ENCODE results near the gene ITPK1.
"Not testable (repeated sequence)": the region's sequence is repeated elsewhere in the genome, so short reads cannot be mapped to it uniquely, and the experiment has no call there.

ITPK1 gene

DNA sequence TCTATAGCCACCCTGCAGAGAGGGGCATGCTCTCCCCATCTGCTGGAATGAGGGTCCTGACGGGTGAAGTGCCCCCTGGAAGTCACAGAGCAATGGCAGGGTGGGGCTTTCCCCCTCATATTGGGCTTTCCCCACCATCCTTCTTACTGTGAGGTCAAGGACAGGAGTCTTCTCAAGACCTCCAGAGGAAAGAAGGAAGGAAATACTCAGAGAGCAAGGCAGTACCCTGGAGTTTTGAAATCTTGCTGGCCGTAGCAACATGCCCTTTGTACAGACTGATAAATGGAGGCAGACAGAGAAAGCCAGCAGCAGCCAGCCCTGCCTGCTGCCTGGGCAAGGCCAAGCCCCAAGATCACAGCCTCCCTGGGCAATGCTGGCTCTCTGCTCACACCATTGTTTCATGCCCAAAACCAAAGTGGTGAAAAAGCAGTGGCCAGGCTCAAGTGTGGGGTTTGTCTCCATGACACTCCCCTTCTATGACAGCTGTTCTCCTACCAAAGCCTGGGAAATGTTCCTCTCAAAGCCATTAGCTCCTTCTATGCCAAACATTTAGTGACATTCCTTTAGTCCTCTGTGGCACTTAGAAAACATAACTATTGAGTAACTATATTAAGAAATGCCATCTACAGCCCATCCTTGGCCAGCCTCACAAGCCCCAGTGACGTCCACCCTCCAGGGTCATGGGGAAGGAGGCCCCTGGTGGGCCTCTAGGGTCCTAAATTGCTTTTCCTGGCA, 13.2 kb upstream of the ITPK1 start:
- DNase-seq: no peak

DNA sequence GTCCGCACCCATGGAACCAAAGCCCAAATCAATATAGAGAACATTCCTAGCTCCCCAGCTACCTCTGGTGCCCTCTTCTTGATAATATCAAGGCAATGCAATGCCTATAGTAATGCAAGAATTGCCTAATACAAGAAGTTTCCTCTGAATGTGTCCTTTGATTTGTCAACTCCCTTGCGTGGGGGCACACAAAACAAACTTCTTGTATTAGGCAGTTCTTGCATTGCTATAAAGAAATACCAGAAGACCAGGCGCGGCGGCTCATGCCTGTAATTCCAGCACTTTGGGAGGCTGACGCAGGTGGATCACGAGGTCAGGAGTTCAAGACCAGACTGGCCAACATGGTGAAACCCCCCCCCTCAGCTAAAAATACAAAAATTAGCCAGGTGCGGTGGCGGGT, 10.4 kb upstream of the ITPK1 start:
- DNase-seq: no peak

DNA sequence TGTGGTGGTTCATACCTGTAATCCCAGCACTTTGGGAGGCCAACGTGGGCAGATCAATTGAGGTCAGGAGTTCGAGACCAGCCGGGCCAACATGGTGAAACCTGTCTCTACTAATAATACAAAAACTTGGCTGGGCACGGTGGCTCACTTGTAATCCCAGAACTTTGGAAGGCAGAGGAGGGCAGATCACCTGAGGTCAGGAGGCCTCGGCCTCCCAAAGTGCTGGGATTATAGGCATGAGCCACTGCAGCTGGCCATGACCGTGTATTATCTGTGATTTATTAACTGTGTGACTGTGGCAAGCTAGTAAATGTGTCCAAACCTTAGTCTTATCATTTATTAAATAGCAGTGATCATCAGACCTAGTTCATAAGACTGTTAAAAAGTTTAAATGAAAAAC, 7.1 kb upstream of the ITPK1 start:
- no peak for DNase-seq

DNA sequence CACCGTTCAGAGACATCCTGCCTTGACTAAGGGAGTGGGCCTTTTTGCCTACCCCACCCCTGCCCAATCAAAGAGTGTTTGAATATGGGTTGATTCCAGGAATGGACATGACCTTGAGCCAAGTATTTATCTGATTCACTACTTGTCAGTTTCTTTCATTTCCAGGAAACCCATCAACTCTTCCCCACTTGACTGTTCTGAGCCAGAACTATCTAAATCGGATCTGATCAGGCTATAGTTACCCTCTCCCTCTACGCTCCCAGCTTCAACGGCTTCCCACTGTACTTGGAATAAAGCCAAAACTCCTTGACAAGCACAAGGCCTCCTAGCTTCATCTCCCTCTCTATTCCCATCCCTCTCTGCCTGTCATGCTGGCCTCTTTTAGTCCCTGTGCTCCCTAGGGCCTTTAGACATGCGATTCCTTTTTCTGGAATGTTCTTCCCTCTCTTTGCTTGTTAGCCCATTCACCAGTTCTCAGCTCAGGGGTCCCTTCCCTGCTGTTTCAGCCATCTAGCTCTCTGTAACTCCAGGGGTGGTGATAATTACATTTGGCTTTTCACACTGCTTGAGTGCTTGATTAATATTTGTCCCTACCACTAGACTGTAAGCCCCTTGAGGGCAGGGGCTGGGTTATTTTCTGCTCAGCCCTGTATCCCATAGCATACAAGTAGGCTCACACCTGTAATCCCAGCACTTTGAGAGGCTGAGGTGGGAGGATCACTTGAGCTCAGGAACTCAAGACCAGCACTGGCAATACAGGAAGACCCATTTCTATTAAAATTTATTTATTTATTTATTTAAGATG, 5.5 kb upstream of the ITPK1 start:
- DNase-seq: no peak

DNA sequence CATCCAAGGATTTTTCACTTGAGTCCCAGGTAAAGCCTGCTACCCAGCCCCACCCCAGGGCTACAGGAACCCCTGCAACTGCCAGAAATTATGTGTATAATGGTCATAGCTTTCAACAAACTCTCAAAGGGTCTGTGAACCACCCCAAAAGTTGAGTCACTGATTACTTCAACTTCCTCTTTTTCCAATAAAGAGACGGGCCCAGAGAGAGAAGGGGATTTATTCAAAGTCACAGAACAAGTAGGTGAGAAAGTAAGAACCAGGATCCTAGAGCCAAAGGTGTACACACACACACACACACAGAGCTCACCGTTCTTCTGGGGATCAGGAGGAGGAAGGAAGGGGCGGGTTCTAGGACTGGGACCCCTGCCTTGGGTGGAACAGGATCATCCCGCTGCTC, 4.8 kb upstream of the ITPK1 start:
- no peak for DNase-seq

DNA sequence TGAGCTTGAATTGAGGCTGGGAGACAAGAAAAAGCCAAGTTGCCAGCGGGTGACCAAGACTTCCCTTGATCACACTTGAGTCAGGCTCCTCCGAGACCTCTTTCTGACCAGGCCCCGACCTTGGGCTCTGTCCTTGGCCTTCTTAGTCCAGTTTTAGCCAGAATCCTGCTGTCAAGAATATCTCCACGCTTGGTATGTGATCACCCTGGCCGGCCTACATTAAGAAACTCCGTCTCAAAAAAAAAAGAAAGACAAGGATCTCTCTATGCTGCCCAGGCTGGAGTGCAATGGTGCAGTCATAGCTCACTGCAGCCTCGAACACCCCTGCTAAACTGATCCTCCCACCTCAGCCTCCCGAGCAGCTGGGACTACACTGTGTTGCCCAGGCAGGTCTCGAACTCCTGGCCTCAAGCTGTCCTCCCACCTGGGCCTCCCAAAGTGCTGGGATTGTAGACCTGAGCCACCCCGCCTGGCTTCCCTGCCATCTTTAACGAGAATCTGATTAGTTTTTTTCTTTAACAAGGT, 1.0 kb upstream of the ITPK1 start:
- DNase-seq: no peak

DNA sequence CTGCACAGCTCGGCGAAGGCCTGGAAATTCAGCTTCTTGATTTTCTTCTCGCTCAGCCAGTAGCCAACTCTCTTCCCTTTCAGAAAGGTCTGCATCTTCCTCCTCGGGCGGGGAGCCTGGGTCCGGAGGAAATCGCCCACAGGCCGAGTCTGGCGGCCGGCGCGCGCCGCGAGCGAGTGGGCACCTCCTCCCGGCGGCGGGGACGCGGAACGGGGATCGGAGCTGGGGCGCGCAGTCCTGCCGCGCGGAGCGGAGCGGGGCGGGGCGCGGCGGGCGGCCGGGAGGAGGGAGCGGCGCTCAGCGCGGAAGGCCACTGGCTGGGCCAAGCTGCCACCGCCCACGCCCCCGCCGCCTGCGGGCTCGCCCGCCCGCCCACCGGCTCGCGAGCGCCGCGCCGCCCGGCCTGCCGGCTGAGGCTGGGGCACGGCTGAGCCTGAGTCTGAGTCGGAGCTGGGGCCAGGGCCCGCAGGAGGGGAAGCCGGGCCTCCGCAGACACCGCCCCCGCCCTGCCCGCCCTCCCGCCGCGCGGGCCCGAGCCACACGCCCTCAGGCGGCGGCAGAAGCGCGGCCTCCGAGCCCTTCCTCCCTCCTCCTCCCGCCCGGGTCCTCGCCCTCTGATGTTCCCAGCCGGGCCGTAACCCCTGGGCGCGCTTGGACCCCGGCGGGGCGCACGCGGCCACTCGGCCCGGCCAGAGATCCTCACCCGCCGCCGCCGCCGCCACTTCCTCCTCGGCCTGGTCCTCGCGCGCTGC, 480 bp downstream of the ITPK1 start:
- peak; percentile 91 for DNase-seq

DNA sequence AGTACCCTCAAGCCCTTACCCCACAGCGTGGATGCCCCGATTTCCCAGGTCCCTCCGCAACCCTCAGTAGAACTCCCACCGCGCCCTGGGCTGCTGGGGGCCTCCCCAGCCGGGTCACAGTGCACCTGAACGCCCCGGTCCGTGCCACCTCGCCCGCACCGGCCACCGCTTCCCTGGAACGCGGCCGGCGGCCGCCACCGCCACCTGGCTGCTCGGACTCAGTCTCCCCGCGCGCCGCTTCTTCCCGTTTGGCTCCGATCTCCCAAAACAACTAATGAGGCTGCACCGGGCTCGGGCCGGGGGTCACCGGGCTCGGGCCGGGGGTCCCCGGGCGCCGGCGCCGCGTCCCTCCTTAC, 1.0 kb downstream of the ITPK1 start:
- DNase-seq: no peak

DNA sequence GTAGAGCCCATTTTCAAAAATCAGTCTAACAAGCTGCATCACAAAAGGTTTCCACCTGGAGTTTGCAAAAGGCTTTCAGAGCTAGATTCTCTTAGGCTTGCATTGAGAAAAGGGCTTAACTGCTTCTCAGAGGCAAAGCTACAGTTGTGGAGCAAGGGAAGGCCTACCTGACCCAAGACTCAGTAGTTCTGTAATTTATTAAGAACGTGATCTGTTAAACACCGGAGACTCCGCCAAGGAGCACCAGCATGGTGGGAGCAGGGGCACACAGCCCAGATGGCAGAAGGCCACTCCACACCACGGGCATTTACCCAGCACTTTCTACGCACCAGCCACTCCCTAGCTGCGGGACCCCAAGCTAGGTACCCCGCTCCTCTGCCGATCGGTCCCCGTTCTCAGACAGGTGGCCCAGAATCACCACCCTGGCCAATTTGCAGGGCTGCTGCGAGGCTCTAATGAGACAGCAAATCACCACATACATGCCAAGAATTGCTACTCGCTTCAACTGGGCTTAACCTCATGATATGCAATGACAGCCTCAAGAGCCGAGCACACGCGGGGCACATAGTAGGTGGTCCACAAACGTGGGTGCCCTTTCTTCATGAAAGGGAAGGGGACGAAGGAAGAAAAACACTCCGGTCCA, 1.5 kb downstream of the ITPK1 start:
- no peak for DNase-seq

DNA sequence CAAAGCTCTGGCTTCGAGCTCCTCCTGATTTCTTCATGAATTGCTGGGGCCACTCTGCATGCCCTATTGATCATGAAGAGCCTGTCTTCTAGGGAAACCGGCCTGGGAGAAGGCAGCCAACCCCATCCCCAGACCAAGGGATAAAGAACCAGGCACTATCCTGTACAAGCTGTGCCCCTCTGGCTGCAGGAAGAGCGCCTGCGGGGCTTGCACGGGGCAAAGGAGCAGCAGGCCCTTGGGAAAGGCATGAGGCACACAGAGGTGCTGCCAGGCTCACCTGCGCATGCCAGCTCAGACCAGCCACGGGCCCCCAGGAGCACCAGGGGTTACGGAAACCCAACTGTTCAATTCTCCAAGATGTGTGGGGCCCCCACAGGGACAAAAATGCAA, 2.1 kb downstream of the ITPK1 start:
- no peak for DNase-seq

DNA sequence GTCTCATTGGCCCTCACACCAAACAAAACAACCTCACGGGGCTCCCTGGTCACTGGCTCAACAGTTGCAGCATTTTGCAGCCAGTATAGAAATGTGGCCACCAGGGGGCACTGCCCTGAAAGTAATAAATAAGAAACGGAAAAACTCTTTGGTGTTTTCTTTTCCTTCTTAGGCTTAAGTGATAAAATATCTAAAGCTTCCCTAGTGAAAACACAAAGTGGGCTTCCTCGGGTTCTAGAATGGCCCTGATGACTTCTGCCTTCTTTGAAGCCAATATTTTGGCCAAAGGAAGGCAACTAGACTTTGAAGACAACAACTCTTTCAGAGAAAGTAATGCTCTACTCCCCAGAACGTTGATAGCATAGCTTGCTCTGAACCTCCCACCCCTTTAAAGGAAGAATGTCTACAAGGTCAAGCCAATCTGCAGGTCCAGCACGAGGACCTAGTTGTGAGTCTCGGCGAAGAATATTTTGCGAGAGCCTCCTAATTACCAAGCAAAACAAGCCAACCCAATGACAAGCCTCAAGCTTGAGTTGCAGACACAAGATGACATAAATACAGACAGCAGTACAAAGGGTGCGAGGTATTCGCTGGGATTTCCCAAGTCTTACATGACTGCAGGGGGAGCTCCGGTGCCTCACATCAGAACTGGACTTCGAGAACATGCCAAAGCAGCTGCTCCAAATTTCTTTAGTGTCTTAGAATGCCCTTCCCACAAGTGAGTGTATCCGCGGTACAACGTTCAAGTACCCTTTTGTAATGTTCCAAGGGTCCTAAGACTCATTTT, 2.6 kb downstream of the ITPK1 start:
- peak; percentile 56 for DNase-seq

DNA sequence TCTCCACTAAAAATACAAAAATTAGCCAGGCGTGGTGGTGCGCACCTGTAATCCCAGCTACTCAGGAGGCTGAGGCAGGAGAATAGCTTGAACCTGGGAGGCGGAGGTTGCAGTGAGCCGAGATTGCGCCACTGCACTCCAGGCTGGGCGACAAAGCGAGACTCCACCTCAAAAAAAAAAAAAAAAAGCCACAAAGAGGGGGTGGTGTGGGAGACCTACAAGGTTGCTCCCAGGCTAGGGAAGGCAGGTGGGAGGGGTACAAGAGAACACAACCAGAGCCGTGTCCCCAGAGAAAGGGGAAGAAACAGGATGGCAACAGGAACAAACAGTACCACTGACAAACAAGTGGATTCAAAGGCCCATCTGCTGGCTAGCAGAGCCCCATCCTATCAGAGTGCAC, 4.2 kb downstream of the ITPK1 start:
- DNase-seq: not testable (repeated sequence)

DNA sequence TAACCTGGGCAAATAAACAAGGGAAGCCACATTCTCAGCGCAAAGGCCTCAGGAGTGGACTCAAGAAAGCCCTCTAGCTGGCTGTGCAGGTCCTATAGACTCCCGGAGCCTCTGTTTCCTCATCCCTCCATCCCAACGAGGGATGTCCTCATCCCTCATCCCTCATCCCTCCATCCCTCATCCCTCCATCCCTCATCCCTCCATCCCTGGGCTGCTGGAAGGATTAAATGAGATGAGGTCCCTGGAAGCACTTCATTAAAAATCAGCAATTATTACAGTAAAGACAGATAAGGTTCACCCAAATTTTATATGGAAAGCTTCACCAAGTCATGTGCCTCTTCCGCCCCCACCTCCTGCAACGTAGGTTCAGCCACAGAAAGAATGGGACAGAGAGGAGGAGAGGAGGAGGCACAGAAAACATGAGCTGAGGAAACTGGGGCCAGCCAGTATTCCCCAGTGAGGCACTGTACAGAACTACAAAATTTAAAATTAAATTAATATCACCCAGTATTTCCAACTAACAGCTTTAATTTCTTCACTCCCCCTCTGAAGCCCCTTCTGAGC, 4.8 kb downstream of the ITPK1 start:
- no peak for DNase-seq

DNA sequence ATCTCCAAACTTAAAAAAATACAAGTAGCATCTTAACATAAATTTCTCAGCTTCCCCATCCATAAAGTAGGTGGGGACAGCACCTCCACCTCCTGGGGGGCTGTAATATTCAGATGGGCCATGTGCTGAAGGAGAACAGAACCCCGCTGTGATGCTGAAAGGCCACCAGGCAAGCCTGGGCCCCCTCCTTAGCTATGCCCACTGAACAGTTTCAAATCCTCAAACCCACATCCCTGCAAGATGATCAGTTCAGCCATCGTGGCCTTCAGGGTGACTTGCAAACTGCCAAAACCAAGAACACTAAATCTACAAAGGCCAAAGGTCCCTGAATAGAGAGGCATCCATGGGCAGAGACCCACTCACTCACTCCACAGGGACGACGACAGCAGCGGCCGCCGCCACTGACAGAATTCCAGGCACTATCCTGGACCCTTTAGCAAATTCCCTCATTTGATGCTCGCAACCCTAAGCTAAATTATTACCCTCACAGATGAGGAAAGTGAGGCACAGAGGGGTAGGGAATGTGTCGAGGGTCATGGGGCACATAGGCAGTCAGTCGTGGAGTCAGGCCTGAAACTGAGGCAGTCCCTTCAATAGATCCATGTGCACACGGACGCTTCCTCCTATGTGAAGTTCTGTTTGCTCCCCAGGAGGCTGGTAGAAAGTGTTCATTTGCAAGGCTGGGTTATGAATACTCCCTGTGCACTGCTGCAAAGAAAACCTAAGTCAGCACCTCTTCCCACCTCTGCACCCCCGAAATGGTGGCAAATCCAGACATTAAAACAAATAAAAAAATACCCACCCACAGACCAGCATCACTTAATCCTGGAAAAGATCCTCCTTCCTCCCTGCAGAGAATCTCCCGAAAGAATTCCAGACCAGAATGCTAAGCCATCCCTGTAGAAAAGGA, 5.9 kb downstream of the ITPK1 start:
- no peak for DNase-seq

DNA sequence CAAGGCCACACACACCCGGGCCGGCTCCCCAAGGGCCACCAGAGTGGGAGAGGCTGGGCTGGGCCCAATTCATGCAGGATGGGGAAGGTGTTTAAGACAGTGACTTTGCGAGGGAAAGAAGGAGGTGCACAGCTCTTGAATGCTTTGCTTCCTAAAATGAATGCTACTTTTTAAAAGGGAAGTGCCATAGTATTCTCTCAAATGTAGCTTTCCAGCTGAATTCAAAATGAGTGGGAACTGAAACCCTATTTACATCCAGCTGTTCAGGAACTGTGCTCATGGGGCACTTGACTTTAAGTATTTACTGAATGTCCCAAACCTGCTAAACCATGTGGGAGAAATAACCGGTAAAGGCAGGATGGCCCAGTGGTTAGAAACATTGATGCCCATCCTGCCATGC, 7.6 kb downstream of the ITPK1 start:
- DNase-seq: no peak

DNA sequence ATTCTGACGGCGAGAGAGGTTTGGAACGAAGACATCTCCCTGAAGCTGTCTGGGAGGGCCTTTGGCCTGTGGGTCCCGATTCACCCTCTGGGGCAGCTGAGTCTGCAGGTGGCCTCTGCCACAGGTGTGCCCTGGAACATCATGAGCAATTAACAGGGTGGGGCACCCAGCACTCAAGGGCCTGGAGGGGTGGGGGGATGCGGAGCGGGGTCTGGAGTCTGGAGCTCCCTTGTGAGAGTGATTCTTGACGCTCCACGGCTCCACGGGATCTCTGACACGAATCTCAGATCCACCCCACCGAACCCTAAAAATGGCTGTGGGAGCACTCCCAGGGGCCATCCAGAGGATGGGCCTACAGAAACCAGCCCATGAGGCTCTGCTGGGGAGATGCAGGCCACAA, 8.3 kb downstream of the ITPK1 start:
- DNase-seq: no peak

DNA sequence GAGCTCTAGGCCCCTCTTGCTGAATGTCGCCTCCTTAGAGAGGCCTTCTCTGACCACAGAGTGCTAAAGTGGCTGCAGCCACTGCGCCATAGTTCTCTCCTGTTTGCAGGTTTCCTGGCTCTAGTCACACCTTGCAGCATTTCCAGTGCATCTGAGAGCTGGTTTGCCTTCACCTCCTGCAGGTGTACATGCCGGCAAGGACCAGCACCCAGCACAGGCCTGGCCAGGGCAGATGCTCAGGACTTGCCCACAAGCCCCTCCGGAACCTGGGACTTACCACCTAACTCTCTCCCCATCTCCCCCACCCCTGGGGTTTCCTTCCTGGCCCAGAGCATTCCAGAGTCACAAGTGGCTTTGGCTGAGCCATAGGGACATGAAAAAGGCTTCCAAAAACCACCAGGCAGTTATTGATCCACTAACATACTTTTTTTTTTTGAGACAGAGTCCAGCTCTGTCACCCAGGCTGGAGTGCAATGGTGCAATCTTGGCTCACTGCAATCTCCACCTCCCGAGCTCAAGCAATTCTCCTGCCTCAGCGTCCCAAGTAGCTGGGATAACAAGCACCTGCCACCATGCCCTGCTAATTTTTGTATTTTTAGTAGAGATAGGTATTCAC, 9.1 kb downstream of the ITPK1 start:
- DNase-seq: no peak

DNA sequence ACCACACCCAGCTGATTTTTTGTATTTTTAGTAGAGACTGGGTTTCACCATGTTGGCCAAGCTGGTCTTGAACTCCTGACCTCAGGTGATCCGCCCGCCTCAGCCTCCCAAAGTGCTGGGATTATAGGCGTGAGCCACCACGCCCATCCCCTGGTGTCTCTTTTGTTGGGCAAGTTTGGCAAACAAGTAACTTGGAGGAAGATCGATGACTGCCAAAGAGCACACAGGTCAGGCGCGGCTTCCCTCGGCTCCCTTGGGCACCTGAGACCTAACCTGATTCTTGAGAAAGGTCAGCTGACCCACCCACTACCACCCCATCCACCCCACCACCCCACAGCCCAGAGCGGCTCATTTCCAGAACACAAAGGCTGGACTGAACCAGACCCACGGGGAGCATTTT, 9.9 kb downstream of the ITPK1 start:
- DNase-seq: not testable (repeated sequence)

DNA sequence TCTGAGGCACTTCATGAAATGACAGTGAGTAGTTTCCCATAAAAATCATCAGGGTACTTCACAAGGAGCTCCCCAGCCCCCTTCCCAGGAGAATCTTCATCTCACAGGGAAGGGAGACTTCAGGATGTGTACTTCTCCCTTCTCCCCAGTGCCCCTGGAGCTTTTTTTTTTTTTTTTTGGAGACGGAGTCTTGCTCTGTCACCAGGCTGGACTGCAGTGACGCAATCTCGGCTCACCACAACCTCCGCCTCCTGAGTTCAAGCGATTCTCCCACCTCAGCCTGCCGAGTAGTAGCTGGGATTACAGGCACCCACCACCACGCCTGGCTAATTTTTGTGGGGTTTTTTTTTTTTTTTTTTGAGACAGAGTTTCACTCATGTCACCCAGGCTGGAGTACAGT, 10.4 kb downstream of the ITPK1 start:
- no peak for DNase-seq

DNA sequence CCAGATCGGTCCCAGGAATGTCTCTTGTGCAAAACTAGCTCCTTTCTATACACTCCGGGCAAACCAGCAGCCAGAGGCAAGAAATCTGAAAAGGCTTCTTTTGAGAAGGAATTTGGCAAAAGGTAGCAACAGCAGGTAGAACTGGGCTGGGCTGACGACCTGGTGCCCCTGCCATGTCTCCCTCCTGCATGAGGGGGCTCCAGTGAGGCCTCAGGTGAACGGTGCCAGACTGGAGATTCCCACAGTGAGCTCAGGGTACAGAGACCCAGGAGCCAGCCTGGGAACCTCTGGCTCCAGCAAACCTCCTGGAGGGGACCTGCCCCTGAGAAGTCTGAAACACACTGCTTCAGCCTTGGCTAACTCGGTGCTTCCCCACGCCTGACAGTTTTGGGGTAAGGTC, 10.8 kb downstream of the ITPK1 start:
- DNase-seq: no peak

Measured in NCI-H2171 (cell line).